HG03066 (cell line): ENCODE data around the gene PLAAT5.

ENCODE experiments used
- ATAC-seq: cut with Tn5 transposase; IDR thresholded peaks from one replicate; pipeline ENCODE4 v1.9.1; 2021; ENCODE audit warnings: low read depth; ENCODE audit not compliant: unreplicated experiment

The PLAAT5 gene

GRCh38 chr11:63516109-63516508 is 25.1 kb upstream of the PLAAT5 start:
- no peak for ATAC-seq

GRCh38 chr11:63512816-63513215 is 21.8 kb upstream of the PLAAT5 start:
- no peak for ATAC-seq

- ATAC-seq, result no peak
Observed at GRCh38 chr11:63511048-63511748, 20.2 kb upstream of the PLAAT5 start.

GRCh38 chr11:63510360-63511047 is 19.5 kb upstream of the PLAAT5 start:
- no peak for ATAC-seq

GRCh38 chr11:63508745-63509144 is 17.8 kb upstream of the PLAAT5 start:
- ATAC-seq, result no peak

- no peak for ATAC-seq
Observed at GRCh38 chr11:63508009-63508408, 17.0 kb upstream of the PLAAT5 start.

GRCh38 chr11:63507511-63507910 is 16.5 kb upstream of the PLAAT5 start:
- no peak for ATAC-seq

GRCh38 chr11:63506876-63507275 is 15.9 kb upstream of the PLAAT5 start:
- no peak for ATAC-seq

- ATAC-seq, result no peak
Observed at GRCh38 chr11:63505857-63506528, 15.0 kb upstream of the PLAAT5 start, which contains the start of gene LGALS12. Gene LGALS12 (plus strand): TSS chr11:63506084. CDS start chr11:63506459, 375 bp downstream.

GRCh38 chr11:63504933-63505586 is 14.1 kb upstream of the PLAAT5 start:
- no peak for ATAC-seq

- ATAC-seq, result no peak
Observed at GRCh38 chr11:63504054-63504453, 13.1 kb upstream of the PLAAT5 start.

- no peak for ATAC-seq
Observed at GRCh38 chr11:63503492-63503891, 12.5 kb upstream of the PLAAT5 start.

GRCh38 chr11:63502252-63502820 is 11.4 kb upstream of the PLAAT5 start:
- no peak for ATAC-seq

GRCh38 chr11:63501236-63501635 is 10.3 kb upstream of the PLAAT5 start:
- no peak for ATAC-seq

GRCh38 chr11:63499874-63500273 is 8.9 kb upstream of the PLAAT5 start:
- no peak for ATAC-seq

- no peak for ATAC-seq
Observed at GRCh38 chr11:63494975-63495374, 4.0 kb upstream of the PLAAT5 start.

- ATAC-seq, result no peak
Observed at GRCh38 chr11:63493127-63493526, 2.2 kb upstream of the PLAAT5 start.

- no peak for ATAC-seq
Observed at GRCh38 chr11:63492441-63492840, 1.5 kb upstream of the PLAAT5 start.

GRCh38 chr11:63491636-63492372 is 837 bp upstream of the PLAAT5 start:
- ATAC-seq, result no peak

- no peak for ATAC-seq
Observed at GRCh38 chr11:63491240-63491587, 247 bp upstream of the PLAAT5 start.
